T-helper 2 cell (primary cell): Measurements from ENCODE around the gene KNTC1.
A peak's percentile ranks its signal among the peaks of the same experiment; 100 is the strongest.
"Not testable (repeated sequence)": the region's sequence is repeated elsewhere in the genome, so short reads cannot be mapped to it uniquely, and the experiment has no call there.

Experiments
- DNase-seq, 5 experiments: peaks; one replicate each; pipeline versions ENCODE4 v3.0.0 to v3.0.0-alpha.2; 2012 to 2022

KNTC1 gene

DNA sequence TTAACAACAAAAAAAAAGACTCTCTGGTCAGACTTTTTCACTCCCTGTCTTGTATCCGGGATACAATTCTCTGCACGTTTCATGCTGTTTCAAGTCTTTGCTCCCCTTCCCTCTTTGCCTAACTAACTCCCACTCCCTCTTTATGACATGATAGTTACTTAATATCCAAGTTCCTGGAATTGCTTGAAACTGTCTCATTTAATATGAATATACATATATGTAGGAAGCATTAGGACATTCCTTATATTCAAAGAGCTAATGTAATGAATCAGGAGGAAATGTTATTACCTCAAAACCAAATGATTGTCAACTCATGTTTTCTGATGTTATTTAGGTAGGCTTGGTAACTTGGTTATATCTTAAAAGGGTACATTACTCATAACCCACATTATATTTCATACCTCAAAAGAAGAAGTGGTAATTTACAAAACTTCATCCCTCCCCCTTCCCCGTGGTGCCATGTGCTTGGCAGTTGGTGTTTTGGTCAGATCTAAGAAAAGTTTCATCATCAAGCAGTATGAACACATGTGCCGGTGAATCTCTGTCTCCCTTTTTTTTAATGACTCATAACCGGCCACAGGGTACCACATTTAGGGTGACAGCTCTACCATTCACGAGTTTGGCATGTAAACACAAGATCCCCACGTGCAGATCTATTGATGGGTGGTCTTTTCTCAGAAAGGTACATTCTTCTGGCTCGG, 119.6 kb downstream of the KNTC1 start:
- peak in 3 of 5 experiments; percentile 3 to 86 (median 45) for DNase-seq

DNA sequence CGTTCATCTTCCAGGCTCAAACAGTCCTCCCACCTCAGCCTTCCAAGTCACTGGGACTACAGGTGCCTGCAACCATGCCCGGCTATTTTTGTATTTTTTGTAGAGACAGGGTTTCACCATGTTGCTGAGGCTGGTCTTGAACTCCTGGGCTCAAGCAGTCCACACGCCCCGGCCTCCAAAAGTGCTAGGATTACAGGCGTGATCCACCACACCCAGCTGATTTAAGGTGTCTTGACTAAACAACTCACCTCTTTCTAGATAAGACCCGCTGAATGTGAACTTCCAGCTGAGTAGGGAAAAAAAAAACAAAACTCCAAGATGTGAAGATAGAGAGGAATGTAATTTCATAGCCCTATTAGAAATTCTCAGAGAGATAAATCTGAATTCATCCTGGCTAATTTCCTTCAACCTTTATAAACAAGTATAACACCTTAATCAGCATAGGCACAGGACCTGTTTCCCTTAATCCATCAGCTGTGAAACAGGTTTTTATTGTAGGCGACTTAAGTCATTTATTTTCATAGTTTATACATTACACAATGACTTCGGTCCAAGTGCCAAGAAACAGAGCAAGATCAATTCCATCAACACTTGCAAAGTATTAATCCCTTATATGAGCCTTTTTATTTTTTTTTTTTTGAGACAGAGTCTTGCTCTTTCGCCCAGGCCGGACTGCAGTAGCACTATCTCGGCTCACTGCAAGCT, 124.6 kb downstream of the KNTC1 start:
- no peak for DNase-seq

GRCh38 chr12:122653291-122653690, 126.2 kb downstream of the KNTC1 start:
- DNase-seq, result not testable (repeated sequence)

DNA sequence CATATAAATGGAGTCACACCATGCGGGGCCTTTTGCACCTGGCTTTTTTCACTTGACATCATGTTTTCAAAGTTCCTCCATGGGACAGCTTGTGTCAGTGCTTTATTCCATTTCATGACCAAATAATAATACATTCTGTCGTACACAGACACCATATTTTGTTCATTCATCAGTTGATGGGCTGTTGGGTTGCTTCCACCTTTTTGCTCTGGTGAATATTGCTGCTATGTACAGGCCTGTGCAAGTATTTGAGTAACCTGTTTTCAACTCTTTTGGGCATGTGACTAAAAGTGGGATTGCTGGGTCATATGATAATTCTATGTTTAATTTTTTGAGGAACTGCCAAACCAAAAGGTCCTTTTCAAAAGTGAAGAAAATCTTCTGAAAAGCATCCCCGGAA, 129.2 kb downstream of the KNTC1 start:
- DNase-seq, result no peak

- DNase-seq, result peak in 1 of 5 experiments; percentile 14
Measured at GRCh38 chr12:122659579-122659978, 132.5 kb downstream of the KNTC1 start.

GRCh38 chr12:122661246-122661645, 134.2 kb downstream of the KNTC1 start:
- DNase-seq, result no peak

DNA sequence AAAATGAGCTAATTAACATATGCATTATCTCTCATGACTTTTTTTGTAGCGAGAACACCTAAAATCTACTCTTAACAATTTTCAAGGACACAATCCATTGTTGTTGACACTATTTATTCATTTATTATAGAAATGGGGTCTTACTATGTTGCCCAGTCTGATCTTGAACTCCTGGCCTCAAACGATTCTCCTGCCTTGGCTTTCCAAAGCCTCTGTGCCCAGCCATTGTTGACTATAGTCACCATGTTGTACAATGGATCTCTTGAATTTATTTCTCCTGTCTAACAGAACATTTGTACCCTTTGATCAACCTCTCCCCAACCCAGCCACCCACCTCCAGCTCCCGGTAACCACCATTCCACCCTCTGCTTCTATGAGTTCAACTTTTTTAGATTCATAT, 134.9 kb downstream of the KNTC1 start:
- DNase-seq, result no peak

GRCh38 chr12:122665349-122665748, 138.3 kb downstream of the KNTC1 start:
- DNase-seq, result no peak

DNA sequence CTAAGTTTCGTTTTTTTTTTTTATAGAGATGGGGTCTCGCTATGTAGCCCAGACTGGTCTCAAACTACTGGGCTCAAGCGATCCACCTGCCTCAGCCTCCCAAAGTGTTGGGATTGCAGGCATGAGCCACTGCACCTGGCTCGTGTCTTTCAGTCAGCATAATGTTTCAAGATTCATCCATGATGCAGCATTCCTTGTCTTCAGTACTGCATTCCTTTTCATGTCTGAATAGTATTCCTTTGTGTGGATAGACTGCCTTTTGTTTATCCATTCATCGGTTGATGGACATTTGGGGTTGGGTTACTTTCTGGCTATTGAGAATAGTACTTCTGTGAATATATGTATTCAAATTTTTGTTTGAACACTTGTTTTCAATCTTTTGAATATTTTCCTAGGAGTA, 138.7 kb downstream of the KNTC1 start:
- DNase-seq, result no peak

DNA sequence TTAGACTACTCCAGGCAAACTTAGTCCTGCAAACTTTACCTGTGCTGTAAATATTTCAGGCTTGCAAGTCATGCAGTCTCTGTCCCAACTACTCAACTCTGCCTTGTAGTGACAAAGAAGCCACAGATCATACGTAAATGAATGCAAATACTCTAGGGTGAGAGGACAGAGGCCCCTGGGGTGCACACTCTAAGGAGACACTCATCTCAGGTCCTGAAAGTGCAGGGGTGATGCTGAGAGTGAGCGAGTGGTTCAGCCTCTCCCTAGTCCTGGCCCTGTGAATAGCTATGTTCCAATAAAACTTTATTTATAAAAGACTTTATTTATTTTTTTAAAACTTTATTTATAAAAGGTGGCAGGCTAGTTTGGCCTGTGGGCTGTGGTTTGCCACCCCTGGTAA, 141.2 kb downstream of the KNTC1 start:
- DNase-seq, result peak in 1 of 5 experiments; percentile 8

DNA sequence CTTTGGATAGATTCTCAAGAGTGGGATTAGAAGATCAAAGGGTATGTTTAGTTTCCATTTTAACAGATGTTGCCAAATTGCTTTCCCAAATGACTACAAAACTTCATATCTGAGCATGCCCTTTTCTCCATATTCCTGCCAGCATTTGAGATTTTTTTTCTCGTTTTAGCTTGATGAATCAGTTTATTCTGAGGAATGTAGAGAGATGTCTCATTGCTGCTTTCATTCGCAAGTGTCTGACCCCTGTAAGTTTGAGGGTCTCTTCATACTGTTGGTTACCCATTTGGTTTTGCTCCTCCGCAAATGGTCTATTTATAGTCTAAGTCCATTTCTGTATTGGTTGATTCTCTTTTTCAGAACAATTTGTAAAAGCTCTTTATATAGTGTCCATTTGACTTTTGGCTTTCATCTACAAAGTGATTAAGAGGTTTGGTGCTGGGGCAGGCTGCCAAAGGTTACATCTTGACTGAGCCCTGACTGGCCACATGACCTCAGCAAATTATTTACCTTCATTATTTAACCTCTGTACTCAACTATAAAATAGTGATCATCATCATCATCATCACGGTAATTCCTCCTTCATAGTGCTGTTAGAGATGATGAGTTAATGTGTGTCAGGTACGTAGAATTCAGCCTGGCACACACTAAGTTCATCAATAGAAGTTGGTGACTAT, 142.5 kb downstream of the KNTC1 start:
- DNase-seq, result no peak

DNA sequence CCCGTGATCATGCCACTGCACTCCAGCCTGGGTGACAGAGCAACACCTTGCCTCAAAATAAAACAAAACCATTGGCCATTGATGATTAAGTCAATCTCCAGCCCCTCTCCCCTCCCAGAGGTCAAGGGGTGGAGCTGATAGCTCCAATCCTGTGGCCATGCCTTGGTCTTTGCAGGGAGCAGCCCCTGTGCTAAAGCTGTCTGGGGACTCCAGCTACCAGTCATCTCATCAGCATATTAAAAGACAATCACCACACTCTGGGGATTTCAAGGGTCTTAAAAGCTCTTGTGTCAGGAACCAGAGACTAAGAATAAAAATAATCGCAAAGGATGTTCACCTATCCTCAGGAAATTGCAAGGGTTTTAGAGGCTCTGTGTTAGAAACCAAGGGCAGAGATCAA, 145.5 kb downstream of the KNTC1 start:
- no peak for DNase-seq
